Erythroblast (primary cell): ENCODE data around the gene GDF9.

Experiments used
- GATA1 ChIP-seq: IDR thresholded peaks from 2 replicates; pipeline ENCODE4 v1.6.1; 2011; ENCODE audit warnings: low read depth, mild to moderate bottlenecking, control low read depth, low read length, moderate library complexity
- POLR2A ChIP-seq: IDR thresholded peaks from 2 replicates; pipeline ENCODE4 v1.6.1; 2011; ENCODE audit warnings: mild to moderate bottlenecking, low read length

DNA sequence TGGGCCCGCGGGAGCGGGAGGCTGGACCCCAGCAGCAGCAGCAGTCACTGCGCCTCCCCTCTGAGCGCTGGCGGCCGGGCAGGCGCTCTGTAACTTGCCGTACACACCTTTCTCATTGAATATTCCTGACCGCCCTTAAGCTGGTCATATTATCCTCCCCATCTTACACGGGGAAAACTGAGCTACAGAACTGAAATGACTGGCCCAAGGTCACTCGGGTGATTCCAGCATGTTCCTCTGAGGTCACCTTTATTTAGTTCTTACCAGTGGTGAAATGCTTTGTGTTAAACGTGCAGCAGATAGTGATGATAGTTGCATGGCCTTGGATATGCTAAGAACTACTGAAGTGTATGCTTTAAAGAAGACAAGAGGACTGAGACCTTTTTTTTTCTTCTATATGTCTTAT lies 780 bp upstream of the GDF9 start:
- TF ChIP-seq POLR2A, result no peak
- no peak for TF ChIP-seq GATA1
